ENCODE data around the gene ATXN1. TPM values are rescaled to one million over a fixed set of nuclear protein-coding genes. Genes with fewer than 3 reads are reported as not detected.

The ATXN1 gene
- total RNA-seq, 1 experiment from 2014 or later, result 27.0 TPM

- Histone ChIP-seq H3K9ac (ENCODE audit: low read length) (no peak overlapping the region), H3F3A (ENCODE audit: low read length, unreplicated experiment) (peaks cover 14% of the 10 kb centered on the region), H3K4me3 (ENCODE audit: low read length) (no peak overlapping the region), H3K79me2 (ENCODE audit: low read length) (peaks cover 61% of the 10 kb centered on the region), H3K27me3 (ENCODE audit: low read length) (no peaks in the 10 kb centered on the region), H4K20me1 (ENCODE audit: low read length) (no peaks in the 10 kb centered on the region), H3K4me2 (ENCODE audit: low read length) (no peak overlapping the region), H3K36me3 (ENCODE audit: low read depth, low read length) (no peaks in the 10 kb centered on the region), H2AFZ (ENCODE audit: low read length) (no peak overlapping the region), H3K4me1 (ENCODE audit: insufficient read depth, low read length) (peaks cover 43% of the 10 kb centered on the region), H3K9me2 (replicated peaks; ENCODE audit: low read length) (no peaks in the 10 kb centered on the region), H3K9me3 (ENCODE audit: low read length) (no peaks in the 10 kb centered on the region), H3K27ac (ENCODE audit: low read length) (no peak overlapping the region)
- POLR2A ChIA-PET (ENCODE audit: unreplicated experiment), result interaction anchor here (0.6 kb wide), 1 partner anchor 40 kb away, joined by 3 read pairs; no protein-coding TSS in a partner anchor
- ATAC-seq (no peak), DNase-seq (no peak)
- intact Hi-C loops (cut with micrococcal nuclease), result no loop called here
- CTCF ChIA-PET, result no interaction called here
- TF ChIP-seq EZH2phosphoT487 (IDR thresholded peaks at IDR 0.05; ENCODE audit: borderline replicate concordance, low read length), result no peak
- TF ChIP-seq CTCF (conservative IDR thresholded peaks at IDR 0.05; ENCODE audit: low read depth, low read length), result no peak
- no peak for TF ChIP-seq EZH2 (IDR thresholded peaks at IDR 0.05; ENCODE audit: low read length, unreplicated experiment)
- BruUV-seq (replicated peaks), result no TSS peak
These were observed 44.9 kb downstream of the ATXN1 start for GRCh38 chr6:16716321-16716858.

GRCh38 chr6:16713597-16713996 is 47.7 kb downstream of the ATXN1 start:
- Histone ChIP-seq H3K79me2 (ENCODE audit: low read length) (peaks cover 57% of the 10 kb centered on the region), H2AFZ (ENCODE audit: low read length) (no peak overlapping the region), H3K9me3 (ENCODE audit: low read length) (no peaks in the 10 kb centered on the region), H3K9ac (ENCODE audit: low read length) (peak overlapping the region; percentile 88), H3F3A (ENCODE audit: low read length, unreplicated experiment) (peaks cover 14% of the 10 kb centered on the region), H3K36me3 (ENCODE audit: low read depth, low read length) (no peaks in the 10 kb centered on the region), H3K27me3 (ENCODE audit: low read length) (no peaks in the 10 kb centered on the region), H3K4me1 (ENCODE audit: insufficient read depth, low read length) (peaks cover 39% of the 10 kb centered on the region), H3K9me2 (replicated peaks; ENCODE audit: low read length) (no peaks in the 10 kb centered on the region), H3K4me2 (ENCODE audit: low read length) (peak overlapping the region; percentile 95), H3K4me3 (ENCODE audit: low read length) (peak overlapping the region; percentile 64; the same call in 1 of the 2 replicates), H3K27ac (ENCODE audit: low read length) (peak overlapping the region; percentile 98), H4K20me1 (ENCODE audit: low read length) (no peaks in the 10 kb centered on the region)
- DNase-seq, result peak; percentile 77
- TF ChIP-seq EZH2 (IDR thresholded peaks at IDR 0.05; ENCODE audit: low read length, unreplicated experiment), result no peak
- TF ChIP-seq CTCF (conservative IDR thresholded peaks at IDR 0.05; ENCODE audit: low read depth, low read length), result no peak
- TF ChIP-seq EZH2phosphoT487 (IDR thresholded peaks at IDR 0.05; ENCODE audit: borderline replicate concordance, low read length), result no peak
- no TSS peak for BruUV-seq (replicated peaks)
- ATAC-seq, result peak; percentile 12
- CTCF ChIA-PET, result interaction anchor here (0.6 to 1.4 kb wide), 3 partner anchors 48 to 379 kb away, joined by 3 to 18 read pairs (median 11); partner anchors contain the start of gene ATXN1
- intact Hi-C loops (cut with micrococcal nuclease), result loop anchor here (1.0 to 5.0 kb wide), 9 partner anchors 13 to 381 kb away; no protein-coding TSS in a partner anchor
- POLR2A ChIA-PET (ENCODE audit: unreplicated experiment), result interaction anchor here (0.6 to 1.3 kb wide), 3 partner anchors 10 to 45 kb away, joined by 3 to 11 read pairs (median 3); no protein-coding TSS in a partner anchor

Data from PC-3 (cell line).